Tibial nerve (tissue), 4 donors: Measurements from ENCODE around the gene SNAPC2. TPM values are rescaled to one million over a fixed set of nuclear protein-coding genes. Genes with fewer than 3 reads are reported as not detected.

ENCODE experiments used
- DNase-seq, 2 donors: peaks; one replicate each; pipeline ENCODE4 v3.0.0-alpha.2; 2019; ENCODE audit warnings: low spot score in 2 of 2
- H3K27ac ChIP-seq, 4 donors: fragments of 200-600 bp; sonication (generic) in 3 of 4; one replicate each; pipeline ENCODE4 v1.5.1; 2017 to 2019; ENCODE audit warnings: mild to moderate bottlenecking in 1 of 4
- H3K27me3 ChIP-seq, 2 donors: fragments of 200-600 bp; sonication (generic) in 1 of 2; one replicate each; pipeline versions ENCODE4 v1.5.1 to v1.6.0; 2017 to 2019
- H3K36me3 ChIP-seq, 3 donors: fragments of 200-600 bp; sonication (generic); one replicate each; pipeline ENCODE4 v1.5.1; 2018 to 2019
- H3K4me1 ChIP-seq, 4 donors: fragments of 200-600 bp; sonication (generic) in 3 of 4; one replicate each; pipeline ENCODE4 v1.5.1; 2017 to 2019
- H3K4me3 ChIP-seq, 4 donors: fragments of 200-600 bp; sonication (generic) in 3 of 4; one replicate each; pipeline ENCODE4 v1.5.1; 2017 to 2019; ENCODE audit warnings: mild to moderate bottlenecking in 1 of 4, moderate library complexity in 1 of 4
- H3K9me3 ChIP-seq, 4 donors: fragments of 200-600 bp; sonication (generic) in 3 of 4; one replicate each; pipeline ENCODE4 v1.5.1; 2017 to 2019
- EP300 ChIP-seq, 2 donors: sonication (generic); formaldehyde crosslinking; IDR thresholded peaks; one replicate each; pipeline ENCODE4 v1.6.1; 2017; ENCODE audit warnings: antibody characterized with exemption in 2 of 2, mild to moderate bottlenecking in 1 of 2
- POLR2A ChIP-seq, 2 donors: fragments of 450-650 bp; IDR thresholded peaks; one replicate each; pipeline ENCODE4 v1.6.1; 2017; ENCODE audit warnings: antibody characterized with exemption in 2 of 2, mild to moderate bottlenecking in 2 of 2, moderate library complexity in 2 of 2
- WGBS, 2 donors: methylation state at CpG; one replicate each; pipeline ENCODE4 v1.1.5; 2018; 5-methylcytosine and 5-hydroxymethylcytosine counted together
- total RNA-seq, 4 donors: library from RNA; depleted of rRNA; stranded (reverse); fragments of >200 nt; gene quantifications; one replicate each; pipeline ENCODE4 v1.1.0, GENCODE V29; 2016
- TF ChIP-seq, protein P1 (sequence below), 5 experiments: fragments of 200-600 bp in 3 of 5; fragments of 450-650 bp in 2 of 5; sonication (generic) in 3 of 5; IDR thresholded peaks; one replicate each; pipeline ENCODE4 v1.5.1; 2016 to 2019; ENCODE audit warnings: antibody characterized with exemption in 5 of 5, mild to moderate bottlenecking in 3 of 5, moderate library complexity in 2 of 5

The SNAPC2 gene
- total RNA-seq, 4 donors from 2014 or later = 11.6 to 26.4 (median 16.1) TPM

DNA sequence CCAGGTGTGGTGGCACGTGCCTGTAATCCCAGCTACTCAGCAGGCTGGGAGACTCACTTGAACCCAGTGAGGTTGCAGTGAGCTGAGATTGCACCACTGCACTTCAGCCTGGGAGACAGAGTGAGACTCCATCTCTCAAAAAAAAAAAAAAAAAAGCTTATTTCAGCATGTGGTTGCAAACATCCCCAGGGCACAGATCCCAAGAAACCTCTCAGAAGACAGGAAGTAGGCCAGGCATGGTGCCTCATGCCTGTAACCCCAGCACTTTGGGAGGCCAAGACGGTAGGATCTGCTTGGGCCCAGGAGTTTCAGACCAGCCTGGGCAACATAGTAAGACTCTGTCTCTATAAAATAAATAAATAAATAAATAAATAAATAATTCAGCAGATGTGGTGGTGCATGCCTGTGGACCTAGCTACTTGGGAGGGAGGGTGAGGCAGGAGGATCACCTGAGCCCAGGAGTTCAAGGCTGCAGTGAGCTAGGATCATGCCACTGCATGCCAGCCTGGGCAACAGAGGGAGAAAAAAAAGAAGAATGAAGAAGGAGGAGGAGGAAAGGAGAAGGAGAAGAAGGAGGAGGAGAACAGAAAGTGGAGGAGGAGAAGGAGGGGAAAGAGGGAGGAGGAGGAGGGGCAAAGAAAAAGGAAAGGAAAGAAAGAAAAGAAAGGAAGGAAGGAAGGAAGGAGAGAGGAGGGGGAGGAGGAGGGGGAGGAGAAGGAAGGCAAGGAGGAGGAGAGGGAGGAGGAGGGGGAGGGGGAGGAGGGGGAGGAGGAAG is 36.2 kb upstream of the SNAPC2 start:
- Histone ChIP-seq H3K27me3 (peaks cover 0 to 30% of the 10 kb centered on the region in 2 donors), H3K4me3 (no peak overlapping the region), H3K36me3 (no peaks in the 10 kb centered on the region), H3K27ac (no peak overlapping the region), H3K9me3 (no peaks in the 10 kb centered on the region), H3K4me1 (peaks cover 0 to 7% (median 2%) of the 10 kb centered on the region in 4 donors)
- TF ChIP-seq EP300 (IDR thresholded peaks at IDR 0.05) (no peak), POLR2A (IDR thresholded peaks at IDR 0.05) (no peak)
- TF ChIP-seq, protein P1, sequence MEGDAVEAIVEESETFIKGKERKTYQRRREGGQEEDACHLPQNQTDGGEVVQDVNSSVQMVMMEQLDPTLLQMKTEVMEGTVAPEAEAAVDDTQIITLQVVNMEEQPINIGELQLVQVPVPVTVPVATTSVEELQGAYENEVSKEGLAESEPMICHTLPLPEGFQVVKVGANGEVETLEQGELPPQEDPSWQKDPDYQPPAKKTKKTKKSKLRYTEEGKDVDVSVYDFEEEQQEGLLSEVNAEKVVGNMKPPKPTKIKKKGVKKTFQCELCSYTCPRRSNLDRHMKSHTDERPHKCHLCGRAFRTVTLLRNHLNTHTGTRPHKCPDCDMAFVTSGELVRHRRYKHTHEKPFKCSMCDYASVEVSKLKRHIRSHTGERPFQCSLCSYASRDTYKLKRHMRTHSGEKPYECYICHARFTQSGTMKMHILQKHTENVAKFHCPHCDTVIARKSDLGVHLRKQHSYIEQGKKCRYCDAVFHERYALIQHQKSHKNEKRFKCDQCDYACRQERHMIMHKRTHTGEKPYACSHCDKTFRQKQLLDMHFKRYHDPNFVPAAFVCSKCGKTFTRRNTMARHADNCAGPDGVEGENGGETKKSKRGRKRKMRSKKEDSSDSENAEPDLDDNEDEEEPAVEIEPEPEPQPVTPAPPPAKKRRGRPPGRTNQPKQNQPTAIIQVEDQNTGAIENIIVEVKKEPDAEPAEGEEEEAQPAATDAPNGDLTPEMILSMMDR (IDR thresholded peaks at IDR 0.05) = no peak
- WGBS, 2 donors = 65% methylated on average over 2 of the region's 2 CpGs
- DNase-seq = no peak

DNA sequence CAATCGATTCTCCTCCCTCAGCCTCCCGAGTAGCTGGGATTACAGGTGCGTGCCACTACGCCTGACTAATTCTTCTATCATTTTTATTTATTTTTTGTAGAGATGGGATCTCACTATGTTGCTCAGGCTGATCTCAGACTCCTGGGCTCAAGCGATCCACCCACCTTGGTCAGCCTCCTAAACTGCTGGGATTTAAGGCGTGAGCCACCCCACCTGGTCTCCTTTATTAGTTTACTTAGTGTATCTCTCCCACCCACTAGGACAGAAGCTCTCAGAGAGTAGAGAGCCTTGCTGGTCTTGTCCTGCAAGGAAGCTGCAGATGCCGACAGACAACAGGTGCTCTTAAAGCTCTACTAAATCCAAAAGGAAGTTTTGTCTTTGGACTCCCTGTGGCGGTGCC is 34.3 kb upstream of the SNAPC2 start:
- Histone ChIP-seq H3K4me3 (no peak overlapping the region), H3K27ac (no peak overlapping the region), H3K36me3 (no peaks in the 10 kb centered on the region), H3K27me3 (peaks cover 0 to 47% of the 10 kb centered on the region in 2 donors), H3K9me3 (no peaks in the 10 kb centered on the region), H3K4me1 (peaks cover 0 to 7% (median 2%) of the 10 kb centered on the region in 4 donors)
- no peak for DNase-seq
- WGBS, 2 donors = 88 to 91% methylated on average over 8 of the region's 8 CpGs
- TF ChIP-seq EP300 (IDR thresholded peaks at IDR 0.05) (no peak), POLR2A (IDR thresholded peaks at IDR 0.05) (no peak)
- TF ChIP-seq, protein P1 (IDR thresholded peaks at IDR 0.05) = no peak

DNA sequence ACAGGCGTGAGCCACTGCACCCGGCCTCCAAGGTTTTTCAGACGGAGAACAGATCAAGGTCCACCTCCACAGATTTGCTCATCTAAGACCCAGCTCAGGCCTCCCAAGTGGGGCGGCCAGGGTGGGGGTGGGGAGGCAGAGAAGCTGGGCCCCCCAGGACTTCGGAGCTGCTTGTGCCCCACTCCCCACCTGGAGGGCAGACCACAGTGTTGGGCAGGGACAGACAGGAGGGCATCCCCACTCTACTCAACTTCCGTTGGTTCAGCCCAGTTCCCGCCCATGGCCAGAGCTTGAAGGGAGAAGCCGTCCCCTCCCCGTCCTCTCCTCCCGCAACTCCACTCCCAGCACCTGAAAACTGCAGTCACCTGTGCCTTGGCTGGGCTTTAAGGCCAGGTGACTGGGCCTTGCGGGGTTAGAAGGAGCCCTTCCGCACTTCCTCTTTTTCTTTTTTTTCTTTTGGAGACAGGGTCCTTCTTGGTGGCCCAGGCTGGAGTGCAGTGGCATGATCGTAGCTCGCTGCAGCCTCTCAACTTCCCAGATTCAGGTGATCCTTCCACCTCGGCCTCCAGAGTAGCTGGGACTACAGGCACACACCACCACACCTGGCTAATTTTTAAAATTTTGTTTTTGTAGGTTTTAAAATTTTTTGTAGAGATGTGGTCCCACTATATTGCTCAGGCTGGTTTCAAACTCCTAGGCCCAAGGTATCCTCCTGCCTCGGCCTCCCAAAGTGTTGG is 32.6 kb upstream of the SNAPC2 start:
- Histone ChIP-seq H3K4me1 (peaks cover 0 to 7% (median 2%) of the 10 kb centered on the region in 4 donors), H3K9me3 (no peaks in the 10 kb centered on the region), H3K36me3 (no peaks in the 10 kb centered on the region), H3K27ac (no peak overlapping the region), H3K4me3 (no peak overlapping the region), H3K27me3 (peaks cover 0 to 58% of the 10 kb centered on the region in 2 donors)
- TF ChIP-seq POLR2A (IDR thresholded peaks at IDR 0.05) = no peak
- TF ChIP-seq, protein P1 (IDR thresholded peaks at IDR 0.05) = no peak
- TF ChIP-seq EP300 (IDR thresholded peaks at IDR 0.05) = no peak
- 80 to 83% methylated on average over 16 of the region's 16 CpGs for WGBS, 2 donors
- DNase-seq = no peak

DNA sequence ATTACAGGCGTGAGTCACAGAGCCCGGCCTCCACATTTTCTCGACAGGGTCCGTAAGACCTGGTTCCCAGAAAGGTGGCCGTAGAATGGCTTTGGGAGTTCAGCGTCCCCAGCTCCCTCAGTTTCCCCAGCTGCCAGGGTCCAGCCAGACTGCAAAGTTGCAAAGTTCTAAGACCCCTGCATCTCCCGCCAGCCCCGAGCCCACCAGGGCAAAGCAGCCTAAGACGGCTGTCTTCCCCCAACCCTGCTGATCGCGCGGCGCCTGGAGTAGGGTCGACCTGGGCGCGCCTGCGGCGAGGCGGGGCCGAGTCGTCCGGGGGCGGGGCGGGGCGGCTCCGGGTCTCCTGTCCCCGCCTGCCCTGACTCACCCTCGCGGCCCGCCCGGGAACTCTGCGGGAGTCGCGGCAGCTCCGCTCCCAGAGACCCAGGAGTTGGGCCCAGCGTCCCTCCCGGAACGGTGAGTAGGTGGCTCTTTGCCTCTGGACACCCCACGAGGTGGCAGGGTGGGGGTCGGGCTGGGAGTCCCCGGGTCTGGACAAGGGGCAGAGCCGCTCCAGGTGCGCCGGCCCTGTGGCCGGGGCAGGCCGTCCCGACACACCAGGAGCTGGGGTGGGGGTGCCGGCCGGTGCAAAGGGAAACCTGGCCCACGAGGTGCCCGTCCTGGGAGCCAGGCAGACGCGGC is 31.9 kb upstream of the SNAPC2 start, which contains the start of gene LRRC8E:
TSS of gene LRRC8E (plus strand) at position 366 of the 681 bp plus-strand sequence. CDS start 7,094 bp downstream, outside the sequence.
- Histone ChIP-seq H3K36me3 (no peaks in the 10 kb centered on the region), H3K4me3 (peak within 1 kb of the TSS in 1 of 4 donors; percentile 32), H3K27ac (no peak within 1 kb of the TSS), H3K9me3 (no peaks in the 10 kb centered on the region), H3K27me3 (peaks cover 0 to 65% of the 10 kb centered on the region in 2 donors), H3K4me1 (peaks cover 0 to 7% (median 2%) of the 10 kb centered on the region in 4 donors)
- TF ChIP-seq POLR2A (IDR thresholded peaks at IDR 0.05) = no peak
- TF ChIP-seq, protein P1 (IDR thresholded peaks at IDR 0.05) = no peak
- TF ChIP-seq EP300 (IDR thresholded peaks at IDR 0.05) = no peak
- 16 to 17% methylated on average over 25 to 26 of the region's 53 CpGs for WGBS, 2 donors
- no peak for DNase-seq
